H1 (cell line): ENCODE measurements around the gene ABCD2. TPM values are rescaled to one million over a fixed set of nuclear protein-coding genes. Genes with fewer than 3 reads are reported as not detected.

Experiments used
- CBX5 ChIP-seq: fragments of 300-800, 300-1000 bp; sonication (generic); IDR thresholded peaks from 2 replicates; pipeline ENCODE4 v1.7.1; 2016; ENCODE audit warnings: antibody characterized with exemption, low read length, low read depth
- CHD2 ChIP-seq: IDR thresholded peaks from 2 replicates; pipeline ENCODE4 v1.6.1; 2012; ENCODE audit warnings: low read length, improper control_type of control experiment
- FOSL1 ChIP-seq: IDR thresholded peaks from 2 replicates; pipeline ENCODE4 v1.6.1; 2011; ENCODE audit warnings: mild to moderate bottlenecking, low read depth, low read length, moderate library complexity; ENCODE audit not compliant: insufficient read depth
- TBP ChIP-seq: IDR thresholded peaks from 2 replicates; pipeline ENCODE4 v1.6.1; 2011; ENCODE audit warnings: low read depth, low read length, improper control_type of control experiment
- TEAD4 ChIP-seq: IDR thresholded peaks from 2 replicates; pipeline ENCODE4 v1.6.1; 2012; ENCODE audit warnings: low read depth, low read length, inconsistent platforms, mixed read lengths
- polyA plus RNA-seq, 7 experiments: library from polyadenylated mRNA; depleted of rRNA in 3 of 7; stranded (reverse) in 5 of 7; unstranded in 2 of 7; fragments of >200 nt in 5 of 7; fragments of 200-250 nt in 2 of 7; gene quantifications; 1 replicate in 5 of 7; 2 replicates in 1 of 7; 4 replicates in 1 of 7; pipeline versions ENCODE4 v1.2.1 to v1.2.3, GENCODE V29; 2011 to 2013; ENCODE audit warnings: missing spikeins in 2 of 7, mixed read lengths in 2 of 7
- total RNA-seq: library from RNA; stranded (reverse); fragmentation: NEBNext Ultra II Directional; extraction: Animal tissue kit (Norgen Biotek cat#: 25700); gene quantifications from 2 replicates; pipeline ENCODE4 v1.2.1, GENCODE V29; 2021

The ABCD2 gene
- total and polyA plus RNA-seq, 2 of the 8 experiments (the other 6 are each of a cell fraction or from before 2014, with no cell fraction given): not detected

DNA sequence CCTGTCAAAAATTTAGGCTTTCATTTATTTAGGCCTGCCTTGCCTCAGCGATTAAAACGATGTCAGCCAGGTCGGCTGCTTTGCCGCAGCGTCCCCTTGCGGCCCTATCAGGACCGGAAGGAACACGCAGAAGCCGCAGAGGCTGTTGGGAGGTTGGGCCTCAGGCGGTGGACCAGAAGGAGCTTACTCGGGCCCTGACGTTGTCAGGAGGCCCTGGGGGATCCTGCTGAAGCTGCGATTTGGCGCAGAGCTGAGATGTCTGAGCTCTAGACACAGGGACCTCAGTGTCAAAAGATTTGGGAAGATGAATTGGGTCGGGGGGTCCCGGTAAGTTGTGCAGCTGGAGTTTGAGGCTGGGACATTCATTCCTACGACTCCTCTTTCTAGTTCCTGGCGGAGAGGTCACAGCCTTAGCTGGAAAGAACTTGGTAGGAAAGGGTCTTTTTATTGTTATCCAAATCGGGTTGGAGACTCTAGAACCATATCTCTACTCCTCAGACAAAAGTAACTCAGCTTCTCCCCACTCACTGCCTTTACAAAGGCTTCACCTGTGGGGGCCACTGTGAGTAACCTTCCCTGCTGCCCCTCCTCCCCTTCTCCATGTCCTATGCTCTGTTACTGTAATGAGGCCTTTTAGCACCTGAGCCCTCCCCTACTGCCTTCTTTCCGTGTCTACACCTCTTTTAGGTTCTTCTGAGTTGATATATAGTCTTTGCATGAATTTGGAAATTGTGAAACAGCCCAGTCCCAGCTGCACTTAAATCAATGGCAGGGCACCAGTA is 6.6 kb upstream of the ABCD2 start (continued):
- TF ChIP-seq CHD2 (no peak), TEAD4 (no peak), FOSL1 (no peak), CBX5 (no peak), TBP (no peak)
